GM13977 (cell line): ENCODE data around the gene ARHGAP4.

Source experiments
- DNase-seq: peaks from one replicate; pipeline ENCODE4 v3.0.0; 2012; ENCODE audit warnings: low spot score
- in situ Hi-C: fragments of 300-500 bp; cut with MboI; formaldehyde crosslinking; loops from one replicate; pipeline ENCODE4 v1.12.0; 2022; ENCODE audit warnings: low sequenced_read_pairs, low pct_unique_long_range_greater_than_20kb, mixed read lengths, inconsistent platforms; ENCODE audit not compliant: unreplicated experiment
- TF ChIP-seq, protein P1 (sequence below): IDR thresholded peaks from 2 replicates; pipeline ENCODE4 v1.5.1; 2012; ENCODE audit warnings: mild to moderate bottlenecking, control low read depth; ENCODE audit not compliant: insufficient read depth; ENCODE audit errors: extremely low read depth, missing control alignments

ARHGAP4 gene

DNA sequence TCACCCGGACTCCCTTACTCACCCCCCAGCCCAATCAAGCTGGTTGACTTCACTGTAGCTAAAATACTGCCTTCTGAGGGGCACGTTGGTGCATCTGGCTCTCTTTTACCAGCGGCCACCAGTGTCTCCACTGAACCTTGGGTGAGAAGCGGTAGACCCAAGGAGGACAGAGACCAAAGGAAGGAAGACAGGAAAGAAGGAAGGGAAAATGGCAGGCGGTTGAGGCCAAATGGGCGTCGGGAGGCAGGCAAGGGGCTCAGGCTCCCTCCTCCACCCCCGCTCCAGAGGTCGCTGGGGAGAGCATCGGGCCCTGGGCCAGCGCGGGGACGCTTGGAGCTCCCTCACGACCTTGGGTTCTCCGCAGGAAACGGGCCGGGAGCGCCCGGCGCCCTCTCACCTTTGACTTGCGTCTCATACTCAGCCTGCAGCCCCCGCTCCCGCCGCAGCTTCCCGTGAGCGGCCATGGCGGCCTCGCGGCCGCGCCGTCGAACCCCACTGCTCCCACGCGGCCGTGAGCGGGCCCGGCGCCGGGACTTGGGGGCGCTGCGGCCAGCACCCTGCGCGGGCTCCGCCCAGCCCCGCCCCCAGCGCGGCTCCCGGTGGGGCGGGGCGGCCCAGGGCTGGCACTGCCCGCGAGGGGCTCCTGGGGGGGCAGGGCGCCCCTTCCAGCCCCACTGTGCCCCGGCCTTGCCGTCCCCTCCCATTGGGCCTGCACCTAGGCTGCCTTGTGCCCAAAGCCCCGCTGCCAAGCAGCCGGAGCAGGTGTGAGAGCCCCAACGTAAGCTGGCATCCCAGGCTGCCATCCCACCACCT lies at the start of gene ARHGAP4:
ARHGAP4 (minus strand) TSS at position 526 of the 813 bp plus-strand sequence; CDS start at position 464, 62 bp downstream.
- in situ Hi-C loops, result loop anchor here (25.0 kb wide), 1 partner anchor 964 kb away; no protein-coding TSS in a partner anchor
- DNase-seq, result peak; percentile 62
- TF ChIP-seq, protein P1, sequence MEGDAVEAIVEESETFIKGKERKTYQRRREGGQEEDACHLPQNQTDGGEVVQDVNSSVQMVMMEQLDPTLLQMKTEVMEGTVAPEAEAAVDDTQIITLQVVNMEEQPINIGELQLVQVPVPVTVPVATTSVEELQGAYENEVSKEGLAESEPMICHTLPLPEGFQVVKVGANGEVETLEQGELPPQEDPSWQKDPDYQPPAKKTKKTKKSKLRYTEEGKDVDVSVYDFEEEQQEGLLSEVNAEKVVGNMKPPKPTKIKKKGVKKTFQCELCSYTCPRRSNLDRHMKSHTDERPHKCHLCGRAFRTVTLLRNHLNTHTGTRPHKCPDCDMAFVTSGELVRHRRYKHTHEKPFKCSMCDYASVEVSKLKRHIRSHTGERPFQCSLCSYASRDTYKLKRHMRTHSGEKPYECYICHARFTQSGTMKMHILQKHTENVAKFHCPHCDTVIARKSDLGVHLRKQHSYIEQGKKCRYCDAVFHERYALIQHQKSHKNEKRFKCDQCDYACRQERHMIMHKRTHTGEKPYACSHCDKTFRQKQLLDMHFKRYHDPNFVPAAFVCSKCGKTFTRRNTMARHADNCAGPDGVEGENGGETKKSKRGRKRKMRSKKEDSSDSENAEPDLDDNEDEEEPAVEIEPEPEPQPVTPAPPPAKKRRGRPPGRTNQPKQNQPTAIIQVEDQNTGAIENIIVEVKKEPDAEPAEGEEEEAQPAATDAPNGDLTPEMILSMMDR, result peak; percentile 6

- no peak for DNase-seq
- in situ Hi-C loops, result no loop called here
- TF ChIP-seq, protein P1, result no peak
These were observed 48.7 kb upstream of the ARHGAP4 start for GRCh38 chrX:153974726-153975286.

GRCh38 chrX:153974003-153974725 lies 48.1 kb upstream of the ARHGAP4 start:
- TF ChIP-seq, protein P1, result no peak
- DNase-seq, result no peak
- in situ Hi-C loops, result no loop called here

DNA sequence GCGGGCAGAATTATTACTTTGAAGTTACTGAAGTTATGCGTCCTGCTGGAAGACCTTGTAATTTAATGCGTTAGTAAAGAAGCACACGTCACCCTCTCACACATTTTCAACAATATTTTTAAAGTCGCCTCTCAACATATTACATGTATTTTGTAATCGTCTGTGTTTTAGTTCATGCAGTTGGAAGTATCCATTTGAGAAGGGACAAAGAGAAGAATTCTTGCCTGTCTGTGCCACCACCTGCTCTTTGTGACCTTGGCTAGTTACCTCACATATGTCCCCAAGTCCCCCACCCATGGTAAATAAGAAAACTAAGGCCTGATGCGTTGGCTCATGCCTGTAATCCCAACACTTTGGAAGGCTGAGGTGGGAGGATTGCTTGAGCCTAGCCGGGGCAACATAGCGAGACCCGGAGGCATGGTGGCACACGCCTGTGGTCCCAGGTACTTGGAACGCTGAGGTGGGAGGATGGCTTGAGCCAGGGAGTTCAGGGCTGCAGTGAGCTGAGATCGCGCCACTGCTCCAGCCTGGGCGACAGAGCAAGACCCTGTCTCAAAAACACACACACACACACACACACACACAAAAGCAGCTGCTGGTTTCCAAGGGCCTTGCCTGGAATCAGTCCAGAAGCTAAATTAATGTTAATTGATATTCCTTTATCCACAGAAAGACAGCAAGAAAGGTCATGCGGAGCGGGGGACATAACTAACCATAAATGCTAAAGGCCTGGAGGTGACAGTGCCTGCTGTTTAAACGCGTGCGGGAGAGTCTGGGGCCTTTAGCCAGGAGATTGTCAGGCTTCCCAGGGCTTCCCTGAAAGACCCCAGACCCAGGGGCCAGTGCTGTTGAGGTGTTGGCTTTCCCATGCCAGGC lies 47.3 kb upstream of the ARHGAP4 start:
- no peak for DNase-seq
- TF ChIP-seq, protein P1, result no peak
- in situ Hi-C loops, result no loop called here

DNA sequence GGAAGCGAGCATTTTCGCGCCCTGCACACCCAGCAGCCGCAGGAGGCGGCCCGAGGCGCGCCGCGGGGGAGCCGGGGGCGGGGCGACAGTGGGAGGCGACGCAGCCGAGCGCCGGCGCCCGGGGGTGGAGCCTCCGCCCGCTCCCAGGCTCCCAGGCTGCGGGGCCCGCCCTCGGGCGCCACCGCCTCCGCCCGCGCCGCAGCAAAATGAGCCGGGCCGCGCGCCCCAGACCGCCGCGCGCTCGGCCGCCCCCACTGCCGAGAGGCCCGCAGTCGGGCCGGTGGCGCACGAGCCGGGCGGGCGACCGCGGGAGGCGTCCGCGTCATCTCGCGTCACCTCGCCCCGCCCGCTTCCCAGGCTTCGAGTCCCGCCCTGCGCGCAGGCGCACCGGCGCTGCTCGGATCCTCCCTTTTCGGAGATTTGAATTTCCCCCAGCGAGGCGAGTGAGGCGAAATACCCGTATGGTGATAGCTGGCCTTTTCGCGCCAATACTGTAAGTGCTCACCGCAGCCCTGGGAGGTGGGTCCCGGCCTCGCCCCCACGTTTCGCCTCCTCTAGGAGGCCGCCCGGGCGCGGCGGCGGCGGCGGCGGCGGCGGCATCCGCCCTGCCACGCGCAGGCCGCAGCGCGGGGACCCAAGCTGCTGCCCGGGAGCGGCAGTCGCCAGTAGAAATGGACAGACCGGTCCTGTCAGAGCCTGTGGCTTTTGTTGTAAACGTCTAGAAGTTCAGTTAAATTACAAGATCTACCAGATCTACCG lies 46.5 kb upstream of the ARHGAP4 start, which contains the start of gene TMEM187:
TMEM187 (plus strand) TSS at position 387 of the 759 bp plus-strand sequence. CDS start 9,309 bp downstream, outside the sequence.
- in situ Hi-C loops, result no loop called here
- DNase-seq, result peak; percentile 96

More for the DNA sequence above, 46.5 kb upstream of the ARHGAP4 start, which contains the start of gene TMEM187:
- TF ChIP-seq, protein P1, result no peak
